HG02571 (cell line): ENCODE measurements around the gene CLIC6.

Experiments
- ATAC-seq: cut with Tn5 transposase; IDR thresholded peaks from one replicate; pipeline ENCODE4 v1.9.1; 2021; ENCODE audit warnings: mild to moderate bottlenecking, moderate library complexity; ENCODE audit not compliant: unreplicated experiment

Gene CLIC6

GRCh38 chr21:34762786-34763185 lies 94.0 kb downstream of the CLIC6 start:
- no peak for ATAC-seq

DNA sequence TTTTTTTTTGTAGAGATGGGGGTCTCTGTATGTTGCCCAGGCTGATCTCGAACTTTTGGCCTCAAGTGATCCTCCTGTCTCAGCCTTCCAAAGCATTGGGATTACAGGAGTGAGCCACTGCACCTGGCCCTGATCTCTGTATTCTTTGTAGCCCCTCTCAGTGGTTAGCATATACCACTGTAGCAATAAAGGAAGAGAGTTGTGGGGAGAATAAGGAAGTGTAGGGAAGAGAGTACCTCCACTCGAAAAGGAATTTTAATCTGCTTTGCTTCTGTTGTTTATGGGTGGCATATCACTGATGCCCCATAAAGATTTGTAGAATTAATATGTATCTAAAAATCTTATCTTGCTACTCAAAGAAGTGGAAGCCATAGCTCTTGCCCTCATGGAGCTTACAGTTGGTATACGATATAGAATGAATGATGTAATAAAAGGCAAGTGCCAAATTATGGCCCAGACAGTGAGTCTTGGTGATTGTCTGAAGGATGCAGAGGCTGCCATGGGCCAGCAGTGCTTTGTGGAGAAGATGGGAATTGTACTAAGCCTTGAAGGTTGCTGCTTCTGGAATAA lies 96.0 kb downstream of the CLIC6 start:
- no peak for ATAC-seq

- no peak for ATAC-seq
These were observed 96.8 kb downstream of the CLIC6 start for GRCh38 chr21:34765619-34766018.

DNA sequence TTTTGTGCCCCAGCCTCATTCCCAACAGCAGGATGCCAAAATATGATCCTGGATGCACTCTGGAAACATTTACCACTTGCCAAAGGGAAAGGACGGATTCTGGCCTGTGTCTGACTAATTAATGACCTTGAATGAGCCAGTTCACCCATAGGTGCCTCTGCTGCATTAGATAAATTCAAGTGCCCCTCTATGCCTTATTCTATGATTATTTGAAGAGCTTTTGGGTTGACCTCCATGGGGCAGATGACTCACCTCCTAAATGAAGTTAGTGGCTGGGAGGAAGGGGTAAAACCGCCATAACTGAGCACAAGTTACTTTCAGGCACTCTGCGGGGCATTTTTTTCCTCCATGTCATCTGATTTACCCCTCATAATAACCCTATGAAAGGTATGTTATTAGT lies 98.1 kb downstream of the CLIC6 start:
- ATAC-seq: no peak
